Calu3 (cell line): Measurements from ENCODE around the gene SLC16A1. TPM values are rescaled to one million over a fixed set of nuclear protein-coding genes. Genes with fewer than 3 reads are reported as not detected.
"Not testable (repeated sequence)": the region's sequence is repeated elsewhere in the genome, so short reads cannot be mapped to it uniquely, and the experiment has no call there.

ENCODE experiments used
- BruUV-seq: library from RNA; stranded (reverse); fragments of 400-500 nt; replicated peaks from 2 replicates; lab custom pipeline; 2021; lab: Mats Ljungman, UMichigan
- CTCF ChIA-PET: fragments of 300-600 bp; sonication (Branson Sonifier 250); formaldehyde crosslinking; loops from one replicate; lab custom pipeline; 2022; ENCODE audit warnings: antibody characterized with exemption; lab: Charles Lee
- DNase-seq: peaks from one replicate; pipeline ENCODE4 v3.0.0; 2022
- H3K27ac Mint-ChIP-seq: one replicate; pipeline ENCODE4 v1.8.0; 2022; ENCODE audit warnings: mixed read lengths; ENCODE audit not compliant: unreplicated experiment
- H3K27me3 Mint-ChIP-seq: one replicate; pipeline ENCODE4 v1.8.0; 2022; ENCODE audit warnings: mixed read lengths; ENCODE audit not compliant: unreplicated experiment
- H3K36me3 Mint-ChIP-seq: one replicate; pipeline ENCODE4 v1.8.0; 2022; ENCODE audit warnings: mild to moderate bottlenecking, moderate library complexity, mixed read lengths; ENCODE audit not compliant: insufficient read depth, unreplicated experiment
- H3K4me1 Mint-ChIP-seq: one replicate; pipeline ENCODE4 v1.8.0; 2022; ENCODE audit warnings: mild to moderate bottlenecking, low read depth, mixed read lengths; ENCODE audit not compliant: unreplicated experiment
- H3K4me3 Mint-ChIP-seq: one replicate; pipeline ENCODE4 v1.8.0; 2022; ENCODE audit warnings: mild to moderate bottlenecking, low read depth, moderate library complexity, mixed read lengths; ENCODE audit not compliant: unreplicated experiment
- H3K9me3 Mint-ChIP-seq: one replicate; pipeline ENCODE4 v1.8.0; 2022; ENCODE audit warnings: low read depth, mixed read lengths; ENCODE audit not compliant: unreplicated experiment
- intact Hi-C: fragments of 100-400 bp; cut with micrococcal nuclease; formaldehyde crosslinking; loops from one replicate; pipeline ENCODE4 v1.10.0; 2022; ENCODE audit not compliant: unreplicated experiment
- total RNA-seq: library from RNA; stranded (reverse); gene quantifications from 2 replicates; pipeline ENCODE4 v1.2.3, GENCODE V29; 2022
- TF ChIP-seq, protein P1 (sequence below): fragments of 200-600 bp; IDR thresholded peaks from one replicate; pipeline ENCODE4 v1.8.0; 2022; ENCODE audit warnings: antibody characterized with exemption; ENCODE audit not compliant: unreplicated experiment

SLC16A1 gene
- total RNA-seq, 1 experiment from 2014 or later = 59.2 TPM

DNA sequence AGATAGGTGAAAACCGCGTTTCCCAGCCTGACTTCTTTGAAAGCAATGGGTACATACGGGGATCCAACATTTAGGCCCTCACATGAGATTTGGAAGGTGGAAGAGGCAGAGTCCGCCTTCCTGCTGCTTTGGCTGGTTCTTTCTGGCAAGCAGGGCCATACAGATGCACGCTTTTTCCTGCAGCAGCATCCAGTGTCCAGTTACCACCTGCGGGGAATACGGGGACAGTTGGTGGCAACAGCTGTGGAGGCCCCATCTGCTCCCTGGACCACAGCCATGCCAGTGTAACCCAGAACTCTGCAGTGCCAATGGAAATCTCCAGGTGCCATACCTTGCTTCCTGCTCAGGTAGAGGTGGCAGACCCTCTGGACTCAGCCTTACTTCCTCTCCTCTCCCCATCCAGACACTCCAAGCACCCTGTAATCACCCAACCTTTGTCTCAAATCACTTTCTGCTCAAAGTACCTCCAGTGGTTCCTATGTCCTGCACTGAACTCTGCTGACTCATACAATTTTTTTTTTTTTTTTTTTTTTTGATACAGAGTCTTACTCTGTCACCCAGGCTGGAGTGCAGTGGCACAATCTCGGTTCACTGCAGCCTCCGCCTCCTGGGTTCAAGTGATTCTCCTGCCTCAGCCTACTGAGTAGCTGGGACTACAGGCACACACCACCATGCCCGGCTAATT, 68.3 kb downstream of the SLC16A1 start:
- TF ChIP-seq, protein P1, sequence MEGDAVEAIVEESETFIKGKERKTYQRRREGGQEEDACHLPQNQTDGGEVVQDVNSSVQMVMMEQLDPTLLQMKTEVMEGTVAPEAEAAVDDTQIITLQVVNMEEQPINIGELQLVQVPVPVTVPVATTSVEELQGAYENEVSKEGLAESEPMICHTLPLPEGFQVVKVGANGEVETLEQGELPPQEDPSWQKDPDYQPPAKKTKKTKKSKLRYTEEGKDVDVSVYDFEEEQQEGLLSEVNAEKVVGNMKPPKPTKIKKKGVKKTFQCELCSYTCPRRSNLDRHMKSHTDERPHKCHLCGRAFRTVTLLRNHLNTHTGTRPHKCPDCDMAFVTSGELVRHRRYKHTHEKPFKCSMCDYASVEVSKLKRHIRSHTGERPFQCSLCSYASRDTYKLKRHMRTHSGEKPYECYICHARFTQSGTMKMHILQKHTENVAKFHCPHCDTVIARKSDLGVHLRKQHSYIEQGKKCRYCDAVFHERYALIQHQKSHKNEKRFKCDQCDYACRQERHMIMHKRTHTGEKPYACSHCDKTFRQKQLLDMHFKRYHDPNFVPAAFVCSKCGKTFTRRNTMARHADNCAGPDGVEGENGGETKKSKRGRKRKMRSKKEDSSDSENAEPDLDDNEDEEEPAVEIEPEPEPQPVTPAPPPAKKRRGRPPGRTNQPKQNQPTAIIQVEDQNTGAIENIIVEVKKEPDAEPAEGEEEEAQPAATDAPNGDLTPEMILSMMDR = no peak
- no peaks in the 10 kb centered on the region for H3K27me3 Mint-ChIP-seq
- no peak for DNase-seq
- no peaks in the 10 kb centered on the region for H3K9me3 Mint-ChIP-seq
- no TSS peak for BruUV-seq
- H3K4me3 Mint-ChIP-seq = no peak overlapping the region
- no peaks in the 10 kb centered on the region for H3K36me3 Mint-ChIP-seq
- CTCF ChIA-PET = no interaction called here
- intact Hi-C loops = no loop called here
- no peak overlapping the region for H3K27ac Mint-ChIP-seq
- H3K4me1 Mint-ChIP-seq = no peaks in the 10 kb centered on the region

DNA sequence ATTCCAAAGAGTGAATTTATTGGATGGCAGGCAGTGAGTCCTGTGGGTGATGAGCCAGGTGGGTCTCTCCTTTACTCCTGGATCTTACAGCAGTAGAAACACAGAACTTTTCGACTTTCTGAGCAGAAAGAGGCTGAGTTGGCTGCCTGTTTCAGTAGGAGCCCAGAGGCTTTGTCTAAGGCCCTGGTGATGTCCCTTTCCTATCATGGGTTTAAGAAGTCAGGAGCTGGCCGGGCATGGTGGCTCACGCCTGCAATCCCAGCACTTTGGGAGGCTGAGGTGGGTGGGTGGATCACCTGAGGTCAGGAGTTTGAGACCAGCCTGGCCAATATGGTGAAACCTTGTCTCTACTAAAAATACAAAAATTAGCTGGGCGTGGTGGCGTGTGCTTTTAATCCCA, 71.0 kb downstream of the SLC16A1 start:
- H3K9me3 Mint-ChIP-seq, H3K27ac Mint-ChIP-seq, H3K36me3 Mint-ChIP-seq, CTCF ChIA-PET, H3K27me3 Mint-ChIP-seq, BruUV-seq, intact Hi-C loops, DNase-seq, H3K4me3 Mint-ChIP-seq: not testable (repeated sequence)
- peaks cover 13% of the 10 kb centered on the region for H3K4me1 Mint-ChIP-seq

DNA sequence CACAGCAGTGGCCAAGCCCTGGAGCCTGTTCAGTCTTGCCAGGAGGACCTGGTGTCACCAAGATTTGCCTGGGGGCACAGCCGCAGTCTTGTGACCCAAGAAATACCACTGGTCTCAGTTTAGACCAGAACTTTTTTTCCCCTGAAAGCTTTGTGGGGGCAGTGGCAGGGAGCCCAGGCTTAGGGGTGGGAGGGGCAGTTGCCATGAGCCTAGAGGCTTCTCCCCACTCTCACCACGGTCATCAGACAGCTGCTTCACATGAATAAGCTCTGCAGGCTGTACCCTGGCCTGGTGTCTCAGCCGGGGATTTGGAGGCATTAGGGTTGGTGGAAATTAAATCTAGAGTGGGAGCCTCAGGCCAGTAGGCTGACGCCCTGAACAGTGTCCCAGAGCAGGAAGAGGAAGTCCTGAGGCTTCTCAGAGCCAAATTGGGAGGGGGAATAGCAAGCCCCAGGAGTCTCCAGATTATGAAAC, 73.7 kb downstream of the SLC16A1 start:
- BruUV-seq = no TSS peak
- Mint-ChIP-seq H3K4me3 (no peak overlapping the region), H3K4me1 (peaks cover 13% of the 10 kb centered on the region), H3K9me3 (no peaks in the 10 kb centered on the region), H3K27ac (no peak overlapping the region), H3K27me3 (no peaks in the 10 kb centered on the region), H3K36me3 (no peaks in the 10 kb centered on the region)
- no peak for DNase-seq
- TF ChIP-seq, protein P1 = no peak
- intact Hi-C loops = no loop called here
- CTCF ChIA-PET = no interaction called here

DNA sequence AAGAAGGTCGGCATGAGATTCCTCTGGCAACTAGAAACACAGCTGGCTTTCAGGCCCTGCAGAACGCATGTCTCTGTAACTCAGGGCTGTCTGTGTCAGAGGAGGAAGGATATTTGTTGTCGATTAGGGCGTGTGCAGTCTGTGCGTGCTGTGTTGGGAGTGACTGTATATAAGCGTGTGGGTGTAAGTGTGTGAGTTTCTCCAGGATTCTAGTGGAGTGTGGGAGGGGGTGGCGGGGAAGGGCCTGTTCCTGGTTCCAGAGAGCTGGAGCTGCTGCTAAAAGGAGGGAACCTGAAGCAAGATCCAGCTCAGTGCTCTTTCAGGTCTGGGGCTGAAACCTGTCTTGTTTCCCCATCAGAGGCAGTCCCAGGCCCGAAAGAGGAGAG, 74.3 kb downstream of the SLC16A1 start:
- Mint-ChIP-seq H3K27ac (no peak overlapping the region), H3K4me3 (no peak overlapping the region), H3K27me3 (no peaks in the 10 kb centered on the region), H3K36me3 (no peaks in the 10 kb centered on the region), H3K9me3 (no peaks in the 10 kb centered on the region), H3K4me1 (peaks cover 13% of the 10 kb centered on the region)
- no peak for DNase-seq
- CTCF ChIA-PET = no interaction called here
- TF ChIP-seq, protein P1 = no peak
- no TSS peak for BruUV-seq
- intact Hi-C loops = loop anchor here (1.0 kb wide), 1 partner anchor 161 kb away; no protein-coding TSS in a partner anchor

DNA sequence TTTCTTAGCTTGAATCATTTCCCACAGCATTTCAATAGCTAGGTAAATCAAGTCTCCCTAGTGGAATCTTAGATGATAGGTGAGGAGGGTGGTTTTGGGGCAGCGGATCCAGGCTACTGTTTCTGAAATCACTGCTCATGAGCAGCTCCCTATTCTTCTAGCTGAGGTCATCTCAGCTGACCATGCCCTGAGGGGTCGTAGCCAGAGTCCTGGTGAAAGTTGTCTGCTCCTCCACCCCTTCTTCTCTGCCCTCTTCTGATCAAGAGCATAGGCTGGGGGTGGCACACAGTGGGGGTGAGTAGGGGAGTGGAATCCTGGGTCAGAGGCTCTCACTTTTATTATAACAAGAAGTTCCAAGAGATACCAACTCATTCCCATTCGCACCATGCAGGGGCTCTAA, 76.2 kb downstream of the SLC16A1 start:
- Mint-ChIP-seq H3K4me1 (peaks cover 13% of the 10 kb centered on the region), H3K36me3 (no peaks in the 10 kb centered on the region), H3K27ac (no peak overlapping the region), H3K27me3 (no peaks in the 10 kb centered on the region), H3K9me3 (no peaks in the 10 kb centered on the region), H3K4me3 (no peak overlapping the region)
- CTCF ChIA-PET = interaction anchor here (1.6 kb wide), 1 partner anchor 193 kb away, joined by 5 read pairs; the partner anchor contains the start of gene LRIG2
- no peak for DNase-seq
- intact Hi-C loops = no loop called here
- TF ChIP-seq, protein P1 = no peak
- no TSS peak for BruUV-seq
